ENCODE data around the gene POLR2H.

POLR2H gene

DNA sequence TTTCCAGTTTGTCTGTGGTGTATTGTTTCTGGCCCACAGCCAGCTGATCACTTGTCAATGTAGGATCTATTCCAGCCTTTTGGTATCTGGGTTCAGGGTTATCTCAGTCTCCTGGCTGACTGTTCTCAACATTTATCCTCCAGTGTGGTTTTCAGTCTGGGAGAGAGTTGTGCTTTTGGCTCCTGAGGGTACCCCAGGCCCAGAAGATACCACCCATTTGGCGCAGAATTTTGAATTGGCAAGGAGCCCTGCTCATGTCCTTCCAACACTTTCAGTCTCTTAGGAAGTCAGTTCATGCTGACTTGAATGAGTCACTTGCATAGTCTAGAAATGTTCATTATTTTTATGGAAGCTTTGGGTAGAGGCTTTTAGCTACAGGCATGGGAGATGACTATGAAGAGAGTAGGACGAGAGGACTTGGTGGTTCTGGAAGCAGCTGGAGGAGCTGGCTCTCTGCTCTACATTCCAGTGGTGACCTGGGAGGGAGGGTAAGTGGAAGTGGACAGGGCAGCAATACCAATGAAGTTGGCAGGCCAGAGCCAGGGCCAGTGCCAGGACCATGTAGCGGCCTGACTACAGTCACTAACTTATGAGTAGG, 7.2 kb downstream of the POLR2H start:
- no peak for DNase-seq (ENCODE audit: low read depth in 1 of 2, low spot score in 1 of 2)

DNA sequence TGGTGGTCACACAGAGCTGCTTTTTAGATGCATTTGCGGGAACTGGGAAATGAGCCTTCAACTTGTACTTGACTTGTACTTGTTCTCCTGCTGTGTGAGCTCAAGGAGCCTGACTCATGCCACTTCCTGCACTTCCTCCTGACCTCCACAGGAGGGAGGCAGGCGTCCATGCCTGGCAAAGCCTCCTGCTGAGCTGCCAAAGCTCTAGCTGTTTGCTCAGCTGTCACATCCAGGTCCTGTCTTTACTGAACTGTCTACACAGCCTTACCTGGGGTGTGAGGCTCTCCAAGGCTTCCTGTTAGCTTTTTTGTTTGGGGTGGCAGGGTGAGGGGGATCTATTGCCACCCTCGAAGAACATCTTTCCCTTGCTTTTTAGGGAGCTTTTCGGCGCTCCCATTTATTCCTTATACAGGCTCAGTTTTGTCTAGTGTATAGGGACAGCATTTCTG, 10.1 kb downstream of the POLR2H start:
- DNase-seq (ENCODE audit: low read depth in 1 of 2, low spot score in 1 of 2): peak; percentile 25 to 29

DNA sequence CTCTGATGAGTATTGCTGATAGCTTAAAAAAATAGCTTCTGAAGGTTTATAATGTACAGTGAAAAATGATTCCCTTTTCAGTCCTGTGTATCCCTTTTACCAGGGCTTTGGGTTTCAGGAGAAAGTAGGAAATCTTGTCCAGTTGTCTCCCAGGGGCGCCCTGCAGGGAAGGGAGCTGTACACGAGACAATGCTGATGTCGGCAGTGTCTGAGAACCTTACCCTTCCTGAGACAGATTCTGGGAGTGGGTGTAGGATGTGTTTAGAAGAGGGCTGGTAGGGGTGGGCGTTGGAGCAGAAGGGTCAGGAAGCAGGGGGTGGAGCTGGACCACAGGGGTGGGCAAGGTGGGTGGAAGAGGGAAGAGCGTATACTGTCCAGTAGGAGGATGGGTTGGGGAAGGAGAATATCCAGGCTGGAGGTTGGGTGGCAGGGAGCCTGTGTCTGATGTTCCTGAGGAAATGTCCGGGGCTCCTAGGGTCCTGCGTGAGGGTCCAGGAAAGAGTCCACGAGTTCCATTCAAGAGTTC, 10.8 kb downstream of the POLR2H start:
- no peak for DNase-seq (ENCODE audit: low read depth in 1 of 2, low spot score in 1 of 2)

DNA sequence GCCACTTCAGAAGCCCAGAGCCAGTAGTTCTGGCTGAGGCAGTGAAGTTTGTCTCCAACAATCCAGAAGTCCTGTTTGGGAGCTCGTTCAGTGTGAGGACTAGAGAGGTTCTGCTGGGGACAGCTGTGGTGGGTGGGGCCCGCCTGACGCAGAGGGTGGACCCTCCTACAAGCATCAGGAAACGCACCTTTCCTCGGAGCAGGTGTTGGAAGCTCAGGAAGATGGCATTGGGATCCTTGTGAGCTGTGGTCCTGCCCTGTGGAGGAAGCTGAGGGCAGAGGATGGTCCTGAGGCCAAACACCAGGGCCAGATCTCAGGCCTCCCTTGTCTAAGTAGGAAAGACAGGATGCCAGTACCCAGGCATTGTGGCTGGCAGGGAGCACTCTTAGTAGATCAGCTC, 11.4 kb downstream of the POLR2H start:
- no peak for DNase-seq (ENCODE audit: low read depth in 1 of 2, low spot score in 1 of 2)

DNA sequence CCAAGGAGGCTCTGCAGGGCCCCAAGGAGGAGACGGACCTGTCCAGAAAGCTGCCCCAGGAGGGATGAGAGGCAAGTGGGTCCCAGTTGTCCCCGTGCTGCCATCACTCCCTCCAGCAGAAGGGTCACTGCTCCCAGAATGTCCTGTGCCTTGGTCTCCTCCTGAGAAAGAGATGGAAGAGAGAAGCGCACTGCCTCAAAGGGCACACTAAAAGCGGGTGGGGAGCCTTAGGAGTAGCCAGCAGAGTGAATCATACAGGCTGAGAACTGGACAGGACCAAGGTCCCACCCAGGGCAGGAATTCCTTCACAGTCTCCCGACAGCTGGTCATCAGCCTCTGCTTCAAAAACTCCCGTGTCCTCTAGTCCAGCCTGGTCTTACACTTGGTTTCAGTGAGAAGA, 11.9 kb downstream of the POLR2H start:
- DNase-seq (ENCODE audit: low read depth in 1 of 2, low spot score in 1 of 2): no peak

DNA sequence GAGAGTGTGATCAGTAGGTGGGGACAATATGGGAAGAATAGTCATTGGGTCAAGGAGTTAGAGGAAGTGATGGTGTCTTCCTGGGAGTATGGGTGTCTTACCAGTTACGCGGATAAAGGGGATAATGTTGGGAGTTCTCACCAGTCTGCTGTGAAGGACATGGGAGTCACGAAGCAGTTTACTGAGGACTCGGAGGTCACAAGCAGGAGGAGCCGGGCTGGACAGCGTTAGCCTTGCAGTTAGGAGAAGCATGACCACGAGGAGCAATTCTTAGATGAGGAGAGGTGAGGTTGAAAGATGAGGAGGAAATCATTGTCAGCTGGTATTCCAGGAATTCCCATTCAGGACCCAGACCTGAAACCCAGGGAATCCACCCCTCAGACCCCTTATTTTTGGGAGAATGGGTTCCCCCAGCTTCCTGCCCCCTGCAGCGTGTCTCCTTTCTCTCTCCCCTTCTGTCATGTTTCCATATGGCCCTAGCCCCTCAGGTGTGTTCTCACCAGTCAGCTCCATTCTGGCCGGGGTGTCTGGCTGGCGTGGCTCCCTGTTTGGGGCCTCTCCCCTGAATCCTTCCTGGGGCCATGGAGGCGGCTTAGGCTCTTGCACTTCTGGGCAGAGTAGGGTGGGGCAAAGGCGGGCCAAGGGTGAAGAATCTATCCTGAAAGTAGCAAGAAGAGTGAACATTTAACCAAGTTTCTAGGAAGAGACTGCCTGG, 14.4 kb downstream of the POLR2H start:
- no peak for DNase-seq (ENCODE audit: low read depth in 1 of 2, low spot score in 1 of 2)

DNA sequence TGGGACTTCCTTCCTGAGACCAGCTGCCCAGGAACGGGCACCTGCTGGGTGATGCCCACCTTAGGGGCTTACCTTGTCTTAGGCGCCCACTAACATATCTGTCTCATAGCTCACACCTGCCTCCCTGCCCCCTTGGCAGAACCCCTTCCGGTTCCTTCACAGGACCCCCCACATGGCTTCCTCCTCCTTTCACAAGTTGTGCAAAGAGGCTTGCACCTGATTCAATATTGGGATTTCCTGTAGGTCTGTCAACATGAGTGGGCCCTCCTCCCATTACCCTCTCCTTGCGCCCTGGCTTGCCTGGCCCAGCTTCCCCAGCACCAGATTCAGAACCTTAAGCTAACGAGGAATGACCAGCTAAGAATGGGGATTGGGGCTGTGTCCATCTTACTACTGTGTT, 15.9 kb downstream of the POLR2H start:
- no peak for DNase-seq (ENCODE audit: low read depth in 1 of 2, low spot score in 1 of 2)

DNA sequence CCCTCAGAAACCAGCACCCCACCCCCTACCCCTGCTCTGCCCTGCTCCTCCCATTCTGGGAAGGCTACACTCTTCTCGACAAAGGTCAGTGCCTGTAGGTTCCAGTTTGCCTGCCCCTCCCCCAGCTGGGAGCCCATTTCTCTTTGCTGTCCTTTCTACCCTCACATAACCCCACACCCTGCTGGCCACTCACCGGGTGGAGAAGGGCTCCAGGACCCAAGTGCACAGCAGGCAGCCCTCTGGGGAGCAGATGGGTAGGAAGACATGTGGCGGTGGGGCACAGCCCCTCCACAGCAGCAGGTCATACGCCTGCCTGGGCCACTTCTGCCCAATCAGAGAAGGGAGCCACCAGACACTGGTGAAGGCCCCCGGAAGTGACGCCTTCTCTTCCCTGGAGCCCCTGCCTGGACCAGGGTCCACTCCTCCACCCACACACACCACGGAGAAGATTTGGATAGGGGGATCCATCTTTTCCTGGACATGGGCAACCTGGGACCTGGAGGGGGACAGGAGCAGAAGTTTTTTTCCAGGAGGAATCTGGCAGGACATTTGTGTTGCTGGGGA, 16.5 kb downstream of the POLR2H start, which contains the start of gene THPO:
Gene THPO, minus strand, starts transcription at position 326 of the 564 bp plus-strand sequence. CDS start 1,948 bp downstream, outside the sequence.
- DNase-seq (ENCODE audit: low read depth in 1 of 2, low spot score in 1 of 2): no peak

DNA sequence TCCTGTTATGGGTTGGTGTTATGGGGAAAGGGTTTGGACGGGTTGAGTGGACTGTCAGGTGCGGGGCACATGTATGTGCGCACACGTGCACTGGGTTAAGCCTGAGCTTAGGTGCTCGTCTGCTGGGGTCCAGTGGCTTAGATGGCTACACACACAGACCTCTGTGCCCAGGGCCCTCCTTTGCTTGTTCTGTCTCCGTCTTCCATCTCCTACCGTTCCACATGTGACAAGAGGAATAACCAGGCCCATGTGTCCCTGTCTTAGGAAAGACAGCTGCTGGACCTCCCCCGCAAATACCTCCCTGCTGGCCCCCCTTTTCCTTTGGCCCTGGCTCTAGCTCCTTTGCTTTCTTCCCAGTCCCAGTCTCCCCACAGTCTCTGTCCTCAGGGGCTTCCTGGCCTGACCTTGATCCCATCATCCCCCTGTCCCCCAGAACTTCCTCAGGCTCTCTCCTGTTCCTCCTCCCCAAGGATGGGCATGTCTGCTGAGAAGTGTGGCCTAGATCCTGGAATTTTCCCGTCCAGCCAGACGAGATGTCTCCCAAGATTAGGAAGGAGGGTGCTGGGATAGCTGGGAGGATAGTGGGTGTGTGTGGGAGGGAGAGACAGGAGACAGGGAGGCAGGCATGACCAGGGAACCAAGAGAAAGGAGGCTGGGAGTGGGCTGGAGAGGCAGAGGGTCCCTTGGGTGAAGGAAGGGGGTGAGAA, 17.3 kb downstream of the POLR2H start:
- no peak for DNase-seq (ENCODE audit: low read depth in 1 of 2, low spot score in 1 of 2)

DNA sequence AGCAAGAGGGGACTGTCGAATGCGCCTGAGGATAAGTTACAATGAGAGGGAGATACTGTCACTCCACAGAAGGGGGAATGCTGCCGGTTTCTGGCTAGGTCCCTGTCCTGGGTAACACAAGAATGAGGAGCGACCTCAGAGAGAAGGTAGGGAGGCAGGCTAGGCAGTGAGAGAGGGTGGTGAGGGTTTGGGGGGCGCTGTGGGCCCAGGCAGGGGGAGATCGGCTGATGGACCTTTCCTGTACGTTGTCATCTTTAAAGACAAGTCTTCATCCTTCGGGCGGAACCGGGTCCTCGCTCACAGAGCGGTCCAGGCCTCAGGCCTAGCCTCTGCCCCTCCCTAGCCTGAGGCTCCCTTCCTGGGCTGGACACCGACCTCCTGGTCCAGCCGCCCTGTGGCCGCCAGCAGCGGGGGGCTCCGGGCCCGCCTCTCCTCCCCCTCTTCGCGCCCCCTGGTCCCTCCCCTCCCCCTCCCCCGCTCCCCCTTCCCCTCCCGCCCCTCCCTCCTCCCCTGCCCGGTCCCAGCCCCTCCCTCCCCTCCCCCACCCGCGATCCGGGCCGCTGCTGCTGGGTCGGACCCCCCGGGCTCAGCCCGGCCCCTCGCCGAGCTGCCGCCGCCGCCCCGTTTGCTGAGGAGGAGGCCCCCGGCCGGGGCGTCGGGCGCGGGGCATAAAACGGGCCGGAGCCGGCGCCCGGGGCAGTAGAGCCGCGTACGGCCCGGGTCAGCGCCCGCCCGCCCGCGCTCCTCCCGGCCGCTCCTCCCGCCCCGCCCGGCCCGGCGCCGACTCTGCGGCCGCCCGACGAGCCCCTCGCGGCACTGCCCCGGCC, 18.1 kb downstream of the POLR2H start, which contains the start of gene CHRD:
Gene CHRD, plus strand, starts transcription at position 697 of the 827 bp plus-strand sequence. CDS start 265 bp downstream, outside the sequence.
- no peak for DNase-seq (ENCODE audit: low read depth in 1 of 2, low spot score in 1 of 2)

DNA sequence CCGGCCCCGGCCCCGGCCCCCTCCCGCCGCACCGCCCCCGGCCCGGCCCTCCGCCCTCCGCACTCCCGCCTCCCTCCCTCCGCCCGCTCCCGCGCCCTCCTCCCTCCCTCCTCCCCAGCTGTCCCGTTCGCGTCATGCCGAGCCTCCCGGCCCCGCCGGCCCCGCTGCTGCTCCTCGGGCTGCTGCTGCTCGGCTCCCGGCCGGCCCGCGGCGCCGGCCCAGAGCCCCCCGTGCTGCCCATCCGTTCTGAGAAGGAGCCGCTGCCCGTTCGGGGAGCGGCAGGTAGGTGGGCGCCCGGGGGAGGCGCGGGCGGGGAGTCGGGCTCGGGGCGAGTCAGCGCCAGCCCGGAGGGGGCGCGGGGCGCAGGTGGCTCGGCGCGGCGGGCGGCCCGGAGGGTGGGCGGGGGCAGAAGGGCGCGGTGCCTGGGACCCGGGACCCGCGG, 18.7 kb downstream of the POLR2H start:
- peak in 1 of 2 donors; percentile 14 for DNase-seq (ENCODE audit: low read depth in 1 of 2, low spot score in 1 of 2)

DNA sequence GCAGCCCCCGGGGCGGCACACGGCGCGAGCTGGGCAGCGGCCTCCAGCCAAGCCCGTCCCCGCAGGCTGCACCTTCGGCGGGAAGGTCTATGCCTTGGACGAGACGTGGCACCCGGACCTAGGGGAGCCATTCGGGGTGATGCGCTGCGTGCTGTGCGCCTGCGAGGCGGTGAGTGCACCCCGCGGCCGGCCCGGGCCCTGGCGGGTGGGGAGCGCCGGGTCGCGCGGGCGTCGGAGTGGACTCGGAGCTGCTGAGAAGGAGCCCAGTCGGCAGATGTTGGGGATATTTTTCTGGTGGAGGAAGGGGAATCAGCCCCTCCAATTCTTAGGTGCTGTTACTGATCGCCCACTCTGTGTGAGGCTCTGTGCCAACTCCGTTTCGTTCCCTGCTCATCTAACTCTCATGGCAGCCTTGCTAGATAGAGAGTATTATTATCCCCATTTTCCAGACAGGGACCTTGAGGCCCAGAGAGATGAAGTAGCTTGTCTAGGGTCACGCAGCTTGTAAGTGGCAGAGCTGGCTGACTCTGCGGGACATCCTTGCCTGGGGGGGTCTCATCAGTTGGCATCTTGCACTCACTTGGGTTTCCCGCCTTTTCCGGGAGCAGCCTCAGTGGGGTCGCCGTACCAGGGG, 19.2 kb downstream of the POLR2H start:
- no peak for DNase-seq (ENCODE audit: low read depth in 1 of 2, low spot score in 1 of 2)

DNA sequence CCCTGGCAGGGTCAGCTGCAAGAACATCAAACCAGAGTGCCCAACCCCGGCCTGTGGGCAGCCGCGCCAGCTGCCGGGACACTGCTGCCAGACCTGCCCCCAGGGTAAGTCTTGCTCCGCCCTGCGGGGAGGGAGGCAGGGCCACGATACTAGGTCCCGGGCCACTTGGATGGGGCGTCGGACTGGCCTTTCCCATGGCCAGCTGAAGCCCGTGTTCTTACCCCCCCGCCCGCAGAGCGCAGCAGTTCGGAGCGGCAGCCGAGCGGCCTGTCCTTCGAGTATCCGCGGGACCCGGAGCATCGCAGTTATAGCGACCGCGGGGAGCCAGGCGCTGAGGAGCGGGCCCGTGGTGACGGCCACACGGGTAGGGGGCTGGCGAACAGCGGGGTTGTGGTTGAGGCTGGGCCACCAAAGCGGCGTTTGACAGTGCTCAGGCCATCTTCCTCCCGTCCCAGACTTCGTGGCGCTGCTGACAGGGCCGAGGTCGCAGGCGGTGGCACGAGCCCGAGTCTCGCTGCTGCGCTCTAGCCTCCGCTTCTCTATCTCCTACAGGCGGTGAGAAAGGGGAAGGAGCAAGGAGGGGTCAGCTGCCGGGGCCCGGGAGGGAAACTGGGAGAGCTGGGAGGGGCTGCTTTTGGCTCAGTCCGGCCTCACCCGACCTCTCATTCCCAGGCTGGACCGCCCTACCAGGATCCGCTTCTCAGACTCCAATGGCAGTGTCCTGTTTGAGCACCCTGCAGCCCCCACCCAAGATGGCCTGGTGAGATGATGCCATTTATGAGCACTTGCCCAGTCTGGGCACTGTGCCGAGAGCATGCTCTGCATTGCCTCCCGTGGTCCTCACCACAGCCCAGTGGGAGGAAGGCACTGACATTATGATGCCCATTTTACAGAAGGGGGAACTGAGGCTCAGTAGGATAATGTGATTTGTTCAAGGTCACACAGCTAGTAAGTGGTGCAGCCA, 20.0 kb downstream of the POLR2H start:
- DNase-seq (ENCODE audit: low read depth in 1 of 2, low spot score in 1 of 2): no peak

DNA sequence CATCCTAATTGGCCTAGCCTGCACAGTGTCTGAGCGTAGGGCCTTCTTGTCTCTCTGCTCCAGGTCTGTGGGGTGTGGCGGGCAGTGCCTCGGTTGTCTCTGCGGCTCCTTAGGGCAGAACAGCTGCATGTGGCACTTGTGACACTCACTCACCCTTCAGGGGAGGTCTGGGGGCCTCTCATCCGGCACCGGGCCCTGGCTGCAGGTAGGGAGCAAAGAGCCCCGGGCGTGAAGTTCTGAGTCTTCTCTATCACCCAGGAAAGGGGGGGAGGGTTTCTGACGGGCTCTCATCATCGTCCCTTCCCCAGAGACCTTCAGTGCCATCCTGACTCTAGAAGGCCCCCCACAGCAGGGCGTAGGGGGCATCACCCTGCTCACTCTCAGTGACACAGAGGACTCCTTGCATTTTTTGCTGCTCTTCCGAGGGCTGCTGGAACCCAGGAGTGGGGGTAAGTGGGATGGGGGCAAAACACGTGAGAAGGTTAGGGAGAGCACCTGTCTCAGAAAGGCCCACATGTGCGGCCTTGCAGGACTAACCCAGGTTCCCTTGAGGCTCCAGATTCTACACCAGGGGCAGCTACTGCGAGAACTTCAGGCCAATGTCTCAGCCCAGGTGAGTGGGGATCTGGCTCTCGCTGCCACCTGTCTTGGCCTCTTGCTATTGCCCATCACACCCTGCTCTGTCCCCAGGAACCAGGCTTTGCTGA, 21.0 kb downstream of the POLR2H start:
- no peak for DNase-seq (ENCODE audit: low read depth in 1 of 2, low spot score in 1 of 2)

DNA sequence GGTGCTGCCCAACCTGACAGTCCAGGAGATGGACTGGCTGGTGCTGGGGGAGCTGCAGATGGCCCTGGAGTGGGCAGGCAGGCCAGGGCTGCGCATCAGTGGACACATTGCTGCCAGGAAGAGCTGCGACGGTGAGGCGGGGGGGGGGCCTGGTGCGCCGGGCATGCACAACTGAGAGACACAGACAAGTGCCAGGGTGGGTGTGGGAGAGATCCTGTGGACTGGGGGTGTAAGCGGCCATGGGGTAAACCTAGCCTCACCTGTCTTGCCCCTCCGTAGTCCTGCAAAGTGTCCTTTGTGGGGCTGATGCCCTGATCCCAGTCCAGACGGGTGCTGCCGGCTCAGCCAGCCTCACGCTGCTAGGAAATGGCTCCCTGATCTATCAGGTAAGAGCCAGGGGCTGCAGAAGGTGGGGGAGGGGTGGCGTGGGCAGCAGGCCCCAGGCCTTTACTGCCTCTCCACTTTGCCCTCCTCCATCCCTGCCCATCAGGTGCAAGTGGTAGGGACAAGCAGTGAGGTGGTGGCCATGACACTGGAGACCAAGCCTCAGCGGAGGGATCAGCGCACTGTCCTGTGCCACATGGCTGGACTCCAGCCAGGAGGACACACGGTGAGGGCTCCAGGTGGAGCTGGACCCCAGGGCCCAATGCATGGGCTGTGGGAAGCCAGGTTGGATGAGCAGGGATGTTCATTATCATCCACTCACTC, 21.7 kb downstream of the POLR2H start:
- no peak for DNase-seq (ENCODE audit: low read depth in 1 of 2, low spot score in 1 of 2)

DNA sequence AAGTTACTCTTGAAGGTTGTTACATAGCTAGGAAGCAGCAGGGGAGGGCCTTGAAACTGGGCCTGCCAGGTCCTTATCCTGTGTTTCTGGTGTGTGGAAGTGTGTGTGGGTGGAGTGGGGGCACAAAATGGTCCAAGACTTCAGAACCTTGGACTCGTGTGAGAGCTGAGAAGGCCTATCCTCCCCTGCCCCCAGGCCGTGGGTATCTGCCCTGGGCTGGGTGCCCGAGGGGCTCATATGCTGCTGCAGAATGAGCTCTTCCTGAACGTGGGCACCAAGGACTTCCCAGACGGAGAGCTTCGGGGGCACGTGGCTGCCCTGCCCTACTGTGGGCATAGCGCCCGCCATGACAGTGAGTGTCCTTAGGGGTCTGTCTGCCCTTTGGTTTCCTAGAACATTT, 22.8 kb downstream of the POLR2H start:
- DNase-seq (ENCODE audit: low read depth in 1 of 2, low spot score in 1 of 2): no peak

DNA sequence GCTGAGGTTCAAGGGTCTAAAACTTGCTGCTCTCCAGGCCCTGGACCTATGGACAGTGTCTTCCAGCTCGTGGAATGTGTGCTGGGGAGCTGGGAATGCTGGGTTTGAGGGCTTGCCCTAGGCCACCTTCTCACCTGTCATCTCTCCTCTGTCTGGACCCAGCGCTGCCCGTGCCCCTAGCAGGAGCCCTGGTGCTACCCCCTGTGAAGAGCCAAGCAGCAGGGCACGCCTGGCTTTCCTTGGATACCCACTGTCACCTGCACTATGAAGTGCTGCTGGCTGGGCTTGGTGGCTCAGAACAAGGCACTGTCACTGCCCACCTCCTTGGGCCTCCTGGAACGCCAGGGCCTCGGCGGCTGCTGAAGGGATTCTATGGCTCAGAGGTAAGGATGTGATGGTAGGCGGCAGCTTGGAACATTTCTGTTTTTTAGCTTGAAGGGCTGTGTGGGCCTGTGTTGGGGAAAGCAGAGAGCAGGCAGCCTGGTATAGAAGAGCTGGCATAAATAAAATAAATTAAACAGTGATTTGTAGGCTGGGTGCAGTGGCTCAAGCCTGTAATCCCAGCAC, 23.4 kb downstream of the POLR2H start:
- no peak for DNase-seq (ENCODE audit: low read depth in 1 of 2, low spot score in 1 of 2)

All from stimulated activated CD4-positive, alpha-beta T cell treated with anti-CD3 and anti-CD28 coated beads, Interleukin-15, amount 100 ng/mL, for 1 hour (primary cell).